GM19193 (cell line): ENCODE measurements around the gene LACRT.

Experiments used
- POLR2A ChIP-seq: IDR thresholded peaks from 4 replicates; pipeline ENCODE4 v1.6.1; 2011; ENCODE audit not compliant: insufficient read depth, insufficient read length; ENCODE audit errors: extremely low read depth

LACRT gene

DNA sequence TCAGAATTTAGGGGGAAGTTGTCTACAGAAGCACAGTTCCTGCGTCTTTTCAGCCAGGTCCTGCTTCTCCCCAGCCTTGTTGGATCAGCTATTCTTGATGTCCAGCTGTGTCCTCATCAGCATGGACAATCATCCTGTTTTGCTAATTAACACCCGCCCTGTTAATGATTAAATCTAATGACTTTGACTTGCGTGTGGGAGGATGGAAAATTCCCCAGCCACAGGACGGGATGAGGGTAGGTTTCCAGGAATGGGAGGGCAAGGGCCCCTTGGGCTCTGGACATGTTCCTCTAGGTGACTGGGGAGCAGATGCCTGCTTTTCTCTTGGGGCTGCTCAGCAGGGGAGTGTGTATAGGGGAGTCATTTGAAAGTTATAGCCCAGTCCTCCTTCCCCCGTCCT is 41.0 kb downstream of the LACRT start:
- TF ChIP-seq POLR2A, result no peak

DNA sequence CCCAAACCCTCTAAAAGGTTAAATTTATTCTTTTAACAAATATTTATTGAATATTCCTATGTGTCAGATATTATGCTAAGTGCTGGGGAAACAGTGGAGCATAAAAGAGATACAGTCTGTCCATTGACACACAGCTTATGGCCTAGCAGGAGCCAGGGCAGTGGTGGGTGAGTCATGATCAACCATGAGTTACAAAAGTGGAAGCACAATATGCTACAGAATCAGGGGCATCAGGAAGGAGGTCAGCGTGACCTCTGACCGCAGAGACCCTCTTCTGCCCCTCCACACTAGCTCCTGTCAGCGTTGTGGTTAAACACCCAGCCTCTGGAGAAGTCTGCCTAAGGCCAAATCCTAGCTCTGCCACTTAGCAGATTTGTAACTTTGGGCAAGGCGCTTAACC is 41.6 kb downstream of the LACRT start:
- no peak for TF ChIP-seq POLR2A

- no peak for TF ChIP-seq POLR2A
These were observed 42.4 kb downstream of the LACRT start for GRCh38 chr12:54592316-54592715.

GRCh38 chr12:54590978-54591591 is 43.6 kb downstream of the LACRT start:
- TF ChIP-seq POLR2A, result no peak

- TF ChIP-seq POLR2A, result no peak
These were observed 44.7 kb downstream of the LACRT start for GRCh38 chr12:54589964-54590363.

- no peak for TF ChIP-seq POLR2A
These were observed 45.8 kb downstream of the LACRT start for GRCh38 chr12:54588890-54589267.

GRCh38 chr12:54588110-54588889 is 46.4 kb downstream of the LACRT start, which contains the start of gene PPP1R1A:
TSS of gene PPP1R1A (minus strand) at chr12:54588659. CDS start at chr12:54588488, 171 bp downstream.
- no peak for TF ChIP-seq POLR2A

GRCh38 chr12:54587315-54587873 is 47.3 kb downstream of the LACRT start:
- TF ChIP-seq POLR2A, result no peak

GRCh38 chr12:54586620-54587019 is 48.1 kb downstream of the LACRT start:
- TF ChIP-seq POLR2A, result no peak

DNA sequence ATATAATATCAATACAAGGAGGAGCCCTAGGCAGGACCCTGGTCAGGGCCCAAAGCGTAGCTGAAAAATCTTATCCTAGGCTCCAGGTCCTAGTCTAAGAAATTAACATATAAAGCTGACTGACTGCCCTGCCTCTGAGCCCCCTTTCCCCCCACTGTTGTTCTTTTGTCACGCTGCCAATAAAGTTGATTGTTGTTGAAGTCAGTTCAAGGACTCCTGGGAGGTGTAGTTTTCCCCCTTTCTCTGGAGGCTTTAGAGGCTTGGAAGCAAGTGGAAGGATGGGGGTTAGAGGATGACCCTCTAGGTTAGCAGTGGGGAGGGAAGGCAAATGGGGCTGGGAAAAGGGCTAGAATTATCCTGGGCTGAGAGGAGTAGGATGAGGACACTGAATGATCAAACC is 49.5 kb downstream of the LACRT start:
- no peak for TF ChIP-seq POLR2A

DNA sequence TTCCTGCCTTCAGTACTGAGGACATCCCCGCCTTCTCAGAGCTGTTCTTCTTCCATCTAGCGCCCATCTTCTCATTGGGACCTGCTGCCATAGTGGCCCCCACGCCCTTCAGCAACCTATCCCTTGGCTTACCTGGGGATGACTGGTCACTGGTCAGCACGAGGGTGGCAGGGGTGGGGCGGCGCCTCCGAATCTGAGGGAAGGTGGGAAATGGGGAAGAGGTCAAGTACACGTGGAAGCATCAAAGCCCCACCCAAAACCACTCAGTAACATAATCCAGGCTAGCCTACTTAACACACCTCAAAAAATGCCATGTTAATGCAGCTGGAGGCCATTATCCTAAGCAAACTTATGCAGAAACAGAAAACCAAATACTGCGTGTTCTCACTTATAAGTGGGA is 50.6 kb downstream of the LACRT start:
- TF ChIP-seq POLR2A, result no peak

DNA sequence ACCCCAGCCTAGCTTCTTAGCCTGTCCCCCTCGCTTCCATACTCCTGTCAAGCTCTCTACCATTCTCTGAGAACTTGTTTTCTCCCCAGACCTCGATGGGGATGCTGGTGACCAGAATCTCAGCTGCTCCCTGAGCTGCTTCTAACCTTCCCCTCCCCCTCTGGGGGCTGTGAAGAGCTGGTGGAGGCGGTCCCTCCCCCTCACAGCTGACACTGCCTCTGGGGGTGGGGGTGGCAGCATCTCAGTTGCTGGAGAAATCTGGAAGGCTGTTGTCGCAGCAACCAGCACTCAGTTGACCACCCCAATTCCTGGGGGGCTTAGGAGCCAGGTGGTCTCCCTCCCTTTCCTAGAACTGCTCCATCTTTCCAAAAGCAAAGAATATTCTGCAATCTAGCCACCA is 51.0 kb downstream of the LACRT start:
- no peak for TF ChIP-seq POLR2A

GRCh38 chr12:54581412-54581811 is 53.3 kb downstream of the LACRT start:
- no peak for TF ChIP-seq POLR2A
